ENCODE results near the gene CELF2.

CELF2 gene

GRCh38 chr10:11331046-11331577 lies 313.4 kb downstream of the CELF2 start:
- TF ChIP-seq POLR2A (IDR thresholded peaks at IDR 0.05; ENCODE audit: extremely low read depth, insufficient read length) (no peak), CTCF (IDR thresholded peaks at IDR 0.05; ENCODE audit: low read depth, low read length) (no peak), MAX (IDR thresholded peaks at IDR 0.05; ENCODE audit: low read depth, low read length) (no peak), MYC (IDR thresholded peaks at IDR 0.05; ENCODE audit: low read depth, low read length) (no peak)
- H3K4me3 ChIP-seq (ENCODE audit: low read depth, low read length): no peak overlapping the region
- DNase-seq (ENCODE audit: low read depth): no peak

GRCh38 chr10:11331726-11332125 lies 314.1 kb downstream of the CELF2 start:
- no peak for TF ChIP-seq POLR2A (IDR thresholded peaks at IDR 0.05; ENCODE audit: extremely low read depth, insufficient read length)
- no peak for TF ChIP-seq MAX (IDR thresholded peaks at IDR 0.05; ENCODE audit: low read depth, low read length)
- TF ChIP-seq CTCF (IDR thresholded peaks at IDR 0.05; ENCODE audit: low read depth, low read length): no peak
- TF ChIP-seq MYC (IDR thresholded peaks at IDR 0.05; ENCODE audit: low read depth, low read length): no peak

GRCh38 chr10:11332846-11333245 lies 315.2 kb downstream of the CELF2 start:
- H3K4me3 ChIP-seq (ENCODE audit: low read depth, low read length): no peak overlapping the region
- no peak for DNase-seq (ENCODE audit: low read depth)
- TF ChIP-seq MAX (IDR thresholded peaks at IDR 0.05; ENCODE audit: low read depth, low read length): no peak
- no peak for TF ChIP-seq CTCF (IDR thresholded peaks at IDR 0.05; ENCODE audit: low read depth, low read length)
- no peak for TF ChIP-seq POLR2A (IDR thresholded peaks at IDR 0.05; ENCODE audit: extremely low read depth, insufficient read length)
- TF ChIP-seq MYC (IDR thresholded peaks at IDR 0.05; ENCODE audit: low read depth, low read length): no peak

More at GRCh38 chr10:11331726-11332125, 314.1 kb downstream of the CELF2 start:
- H3K4me3 ChIP-seq (ENCODE audit: low read depth, low read length): no peak overlapping the region
- no peak for DNase-seq (ENCODE audit: low read depth)

- no peak for DNase-seq (ENCODE audit: low read depth)
- no peak for TF ChIP-seq POLR2A (IDR thresholded peaks at IDR 0.05; ENCODE audit: extremely low read depth, insufficient read length)
- TF ChIP-seq MAX (IDR thresholded peaks at IDR 0.05; ENCODE audit: low read depth, low read length): no peak
- TF ChIP-seq CTCF (IDR thresholded peaks at IDR 0.05; ENCODE audit: low read depth, low read length): no peak
- no peak for TF ChIP-seq MYC (IDR thresholded peaks at IDR 0.05; ENCODE audit: low read depth, low read length)
- no peak overlapping the region for H3K4me3 ChIP-seq (ENCODE audit: low read depth, low read length)
Observed at GRCh38 chr10:11334436-11334835, 316.8 kb downstream of the CELF2 start.

- H3K4me3 ChIP-seq (ENCODE audit: low read depth, low read length): no peak overlapping the region
- peak; percentile 18 for DNase-seq (ENCODE audit: low read depth)
- TF ChIP-seq CTCF (IDR thresholded peaks at IDR 0.05; ENCODE audit: low read depth, low read length): no peak
Observed at GRCh38 chr10:11335167-11335652, 317.5 kb downstream of the CELF2 start.

Measured in NB4 (cell line).